Endothelial cell of umbilical vein (primary cell): ENCODE results near the gene ITGB1BP1. TPM values are rescaled to one million over a fixed set of nuclear protein-coding genes. Genes with fewer than 3 reads are reported as not detected.

Experiments used
- BruUV-seq: library from RNA; stranded (reverse); fragments of 400-500 nt; replicated peaks from 2 replicates; lab custom pipeline; 2021; lab: Mats Ljungman, UMichigan
- CTCF ChIA-PET: fragments of 300-600, 350-600 bp; sonication (Branson Sonifier 250); formaldehyde crosslinking; loops from one replicate; lab custom pipeline; 2021; ENCODE audit warnings: antibody characterized with exemption, inconsistent platforms; lab: Charles Lee
- POLR2A ChIA-PET: fragments of 300-600, 350-600 bp; sonication (Branson Sonifier 250); formaldehyde crosslinking; loops from one replicate; lab custom pipeline; 2021; ENCODE audit warnings: antibody characterized with exemption, inconsistent platforms; lab: Charles Lee
- DNase-seq: peaks from one replicate; pipeline ENCODE4 v3.0.0-alpha.2; 2011; ENCODE audit warnings: low read depth, low spot score
- FAIRE-seq: peaks from 2 replicates; lab custom pipeline; 2011; peaks lifted over from hg19 to GRCh38; lab: Jason Lieb, UNC
- H2AFZ ChIP-seq: 2 replicates; pipeline ENCODE4 v1.6.0; 2012; ENCODE audit warnings: low read depth, low read length, control low read depth, inconsistent platforms
- H3K27ac ChIP-seq: 2 replicates; pipeline ENCODE4 v1.5.1; 2011; ENCODE audit warnings: low read depth, mild to moderate bottlenecking, control low read depth, low read length, moderate library complexity; ENCODE audit not compliant: insufficient read depth
- H3K27me3 ChIP-seq, 2 experiments: 2 replicates each; pipeline versions ENCODE4 v1.6.0 to v1.6.1; 2011; ENCODE audit warnings: low read length in 2 of 2, mixed read lengths in 1 of 2; ENCODE audit not compliant: control insufficient read depth in 2 of 2, insufficient read depth in 2 of 2
- H3K36me3 ChIP-seq, 2 experiments: 2 replicates in 1 of 2; 3 replicates in 1 of 2; pipeline ENCODE4 v1.5.1; 2011; ENCODE audit warnings: low read length in 2 of 2, mild to moderate bottlenecking in 1 of 2, moderate library complexity in 1 of 2; ENCODE audit not compliant: control insufficient read depth in 2 of 2, insufficient read depth in 2 of 2; ENCODE audit errors: extremely low read depth in 1 of 2
- H3K4me1 ChIP-seq: 3 replicates; pipeline ENCODE4 v1.5.1; 2011; ENCODE audit warnings: mild to moderate bottlenecking, low read length; ENCODE audit not compliant: control insufficient read depth, insufficient read depth; ENCODE audit errors: extremely low read depth
- H3K4me2 ChIP-seq: 2 replicates; pipeline ENCODE4 v1.6.1; 2011; ENCODE audit warnings: low read length, control low read depth, mixed read lengths; ENCODE audit not compliant: insufficient read depth
- H3K4me3 ChIP-seq, 3 experiments: fragments of 200-600 bp in 1 of 3; sonication (generic), shearing (Covaris generic) in 1 of 3; replicated peaks in 1 of 3; 2 replicates each; pipeline ENCODE4 v1.5.1; 2011 to 2016; ENCODE audit warnings: control low read depth in 3 of 3, low read length in 3 of 3, mild to moderate bottlenecking in 2 of 3, inconsistent platforms in 1 of 3, low read depth in 1 of 3, moderate library complexity in 1 of 3; ENCODE audit not compliant: insufficient read depth in 1 of 3
- H3K79me2 ChIP-seq: 2 replicates; pipeline ENCODE4 v1.6.0; 2012; ENCODE audit warnings: low read length, inconsistent platforms; ENCODE audit not compliant: control insufficient read depth, insufficient read depth
- H3K9ac ChIP-seq: replicated peaks from 2 replicates; pipeline ENCODE3; 2011; ENCODE audit warnings: low read length, control low read depth; ENCODE audit not compliant: insufficient read depth; ENCODE audit errors: extremely low read depth
- H3K9me1 ChIP-seq: replicated peaks from 3 replicates; pipeline ENCODE4 v1.6.0; 2011; ENCODE audit warnings: mild to moderate bottlenecking, low read length; ENCODE audit not compliant: control insufficient read depth, insufficient read depth; ENCODE audit errors: extremely low read depth
- H3K9me3 ChIP-seq: replicated peaks from 2 replicates; pipeline ENCODE4 v1.5.1; 2012; ENCODE audit warnings: low read length, inconsistent platforms; ENCODE audit not compliant: control insufficient read depth, insufficient read depth
- H4K20me1 ChIP-seq: replicated peaks from 2 replicates; pipeline ENCODE3; 2011; ENCODE audit warnings: mild to moderate bottlenecking, low read length; ENCODE audit not compliant: control insufficient read depth, insufficient read depth; ENCODE audit errors: extremely low read depth
- CTCF ChIP-seq, 2 donors: IDR thresholded peaks; 1 replicate in 1 of 2; 2 replicates in 1 of 2; pipeline ENCODE4 v1.5.1; 2011; ENCODE audit warnings: low read length in 2 of 2, mild to moderate bottlenecking in 2 of 2, moderate library complexity in 2 of 2, control low read depth in 1 of 2, inconsistent platforms in 1 of 2, low read depth in 1 of 2; ENCODE audit not compliant: insufficient read depth in 1 of 2; ENCODE audit errors: extremely low read depth in 1 of 2
- EZH2 ChIP-seq: IDR thresholded peaks from 2 replicates; pipeline ENCODE4 v1.6.1; 2012; ENCODE audit warnings: borderline replicate concordance, low read depth, mild to moderate bottlenecking, moderate library complexity, low read length, inconsistent platforms; ENCODE audit not compliant: severe bottlenecking
- FOS ChIP-seq: IDR thresholded peaks from 2 replicates; pipeline ENCODE4 v1.6.1; 2011; ENCODE audit warnings: mild to moderate bottlenecking, low read length, moderate library complexity, borderline replicate concordance; ENCODE audit not compliant: insufficient read depth
- GATA2 ChIP-seq: IDR thresholded peaks from 2 replicates; pipeline ENCODE4 v1.7.0; 2011; ENCODE audit warnings: low read depth, mild to moderate bottlenecking, moderate library complexity, mixed read lengths, low read length; ENCODE audit not compliant: insufficient read length, insufficient read depth
- JUN ChIP-seq: IDR thresholded peaks from 2 replicates; pipeline ENCODE4 v1.6.1; 2011; ENCODE audit warnings: borderline replicate concordance, low read depth; ENCODE audit not compliant: insufficient read length, insufficient read depth
- MAX ChIP-seq: IDR thresholded peaks from 2 replicates; pipeline ENCODE4 v1.6.1; 2011; ENCODE audit not compliant: insufficient read depth, insufficient read length
- MYC ChIP-seq: IDR thresholded peaks from one replicate; pipeline ENCODE4 v1.6.1; 2011; ENCODE audit warnings: mild to moderate bottlenecking, low read depth, low read length
- POLR2A ChIP-seq: IDR thresholded peaks from 2 replicates; pipeline ENCODE4 v1.6.1; 2012; ENCODE audit warnings: low read depth, mild to moderate bottlenecking, control low read depth, low read length
- POLR2AphosphoS5 ChIP-seq: IDR thresholded peaks from 2 replicates; pipeline ENCODE4 v1.6.1; 2012; ENCODE audit warnings: low read depth, mild to moderate bottlenecking, control low read depth, low read length, moderate library complexity; ENCODE audit not compliant: insufficient read depth
- dilution Hi-C: fragments of 300-500 bp; cut with MboI; formaldehyde crosslinking; loops from one replicate; pipeline ENCODE4 v1.15.0; 2019; ENCODE audit warnings: low sequenced_read_pairs; ENCODE audit not compliant: extremely low pct_ligation_motif_present
- intact Hi-C: fragments of 100-400 bp; cut with micrococcal nuclease; formaldehyde crosslinking; loops from one replicate; pipeline ENCODE4 v1.10.0; 2022
- polyA plus RNA-seq, 4 experiments: library from polyadenylated mRNA; depleted of rRNA in 3 of 4; stranded (reverse) in 3 of 4; unstranded in 1 of 4; fragments of >200 nt; gene quantifications; 2 replicates each; pipeline versions ENCODE4 v1.2.1 to v1.2.3, GENCODE V29; 2011 to 2012; ENCODE audit warnings: missing spikeins in 1 of 4
- total RNA-seq: library from RNA; stranded (reverse); gene quantifications from 2 replicates; pipeline ENCODE4 v1.2.3, GENCODE V29; 2021

ITGB1BP1 gene
- total and polyA plus RNA-seq, 2 donors (not counting 3 experiments of a cell fraction or from before 2014, with no cell fraction given), result 45.0 to 170 TPM

GRCh38 chr2:9388950-9389911, 34.1 kb downstream of the ITGB1BP1 start:
- Histone ChIP-seq H3K4me1 (no peaks in the 10 kb centered on the region), H3K9me3 (no peaks in the 10 kb centered on the region), H3K4me3 (no peak overlapping the region), H3K9me1 (no peaks in the 10 kb centered on the region), H2AFZ (no peak overlapping the region), H3K27ac (no peak overlapping the region), H3K4me2 (no peak overlapping the region), H3K9ac (no peak overlapping the region), H3K27me3 (no peaks in the 10 kb centered on the region), H3K36me3 (peaks cover 33 to 54% of the 10 kb centered on the region in 2 experiments), H4K20me1 (no peaks in the 10 kb centered on the region), H3K79me2 (no peaks in the 10 kb centered on the region)
- no peak for FAIRE-seq
- intact Hi-C loops, result no loop called here
- dilution Hi-C loops, result no loop called here
- POLR2A ChIA-PET, result no interaction called here
- no peak for DNase-seq
- no TSS peak for BruUV-seq
- CTCF ChIA-PET, result no interaction called here
- TF ChIP-seq CTCF (IDR thresholded peaks at IDR 0.05; ENCODE audit: extremely low read depth in 1 of 2, insufficient read depth in 1 of 2, low read depth in 1 of 2, low read length in 2 of 2) (no peak), MYC (no peak), JUN (no peak), MAX (no peak), EZH2 (no peak), FOS (no peak), GATA2 (no peak), POLR2AphosphoS5 (no peak), POLR2A (no peak)
